Breast epithelium (tissue), 3 donors: ENCODE measurements around the gene TMEM19.

Source experiments
- CTCF ChIP-seq, 3 donors: fragments of 450-650 bp; IDR thresholded peaks; one replicate each; pipeline ENCODE4 v1.5.1; 2016 to 2017; ENCODE audit warnings: antibody characterized with exemption in 3 of 3, mild to moderate bottlenecking in 3 of 3, moderate library complexity in 3 of 3
- POLR2A ChIP-seq: fragments of 450-650 bp; IDR thresholded peaks from one replicate; pipeline ENCODE4 v1.6.1; 2016; ENCODE audit warnings: antibody characterized with exemption, mild to moderate bottlenecking, moderate library complexity
- POLR2AphosphoS5 ChIP-seq, 3 donors: sonication (generic); formaldehyde crosslinking; IDR thresholded peaks; one replicate each; pipeline ENCODE4 v1.6.1; 2017; ENCODE audit warnings: antibody characterized with exemption in 3 of 3

DNA sequence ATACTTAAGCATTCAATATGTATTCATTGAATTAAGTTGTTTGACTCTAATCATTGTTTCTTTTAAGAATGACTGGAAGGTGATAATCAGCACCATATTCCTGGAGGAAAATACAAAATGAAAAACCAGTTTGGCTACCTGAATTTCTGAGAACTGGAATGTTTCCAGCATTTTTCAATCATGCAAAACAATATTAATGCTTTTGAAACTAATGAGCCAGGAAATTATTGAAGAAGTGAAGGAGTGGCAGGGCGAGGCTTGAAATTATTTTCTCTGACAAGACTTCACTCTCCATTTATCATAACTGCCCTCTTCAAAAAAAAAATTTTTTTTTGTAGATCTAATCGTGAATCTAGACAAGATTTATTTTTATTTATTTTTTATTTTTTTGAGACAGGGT, 19.0 kb downstream of the TMEM19 start:
- TF ChIP-seq POLR2A (no peak), CTCF (IDR thresholded peaks at IDR 0.05) (no peak), POLR2AphosphoS5 (IDR thresholded peaks at IDR 0.05) (no peak)
